Immature natural killer cell (primary cell): ENCODE results near the gene CNTN6. TPM values are rescaled to one million over a fixed set of nuclear protein-coding genes. Genes with fewer than 3 reads are reported as not detected.

Source experiments
- DNase-seq, 3 donors: peaks; one replicate each; pipeline ENCODE4 v3.0.0; 2022; ENCODE audit warnings: mixed read lengths in 1 of 3
- H3K27ac Mint-ChIP-seq, 6 donors: one replicate each; pipeline ENCODE4 v1.8.0; 2020; ENCODE audit warnings: mixed read lengths in 6 of 6, mild to moderate bottlenecking in 5 of 6, inconsistent platforms in 4 of 6, moderate library complexity in 3 of 6
- H3K27me3 Mint-ChIP-seq, 3 donors: one replicate each; pipeline ENCODE4 v1.8.0; 2020 to 2021; ENCODE audit warnings: low read depth in 3 of 3, mild to moderate bottlenecking in 3 of 3, mixed read lengths in 3 of 3, moderate library complexity in 3 of 3, inconsistent platforms in 1 of 3
- H3K36me3 Mint-ChIP-seq, 3 donors: one replicate each; pipeline ENCODE4 v1.8.0; 2020; ENCODE audit warnings: mixed read lengths in 3 of 3, inconsistent platforms in 2 of 3, mild to moderate bottlenecking in 2 of 3
- H3K4me1 Mint-ChIP-seq, 2 donors: one replicate each; pipeline ENCODE4 v1.8.0; 2020; ENCODE audit warnings: inconsistent platforms in 2 of 2, mild to moderate bottlenecking in 2 of 2, mixed read lengths in 2 of 2, moderate library complexity in 1 of 2
- H3K4me3 Mint-ChIP-seq, 5 donors: one replicate each; pipeline ENCODE4 v1.8.0; 2020; ENCODE audit warnings: mild to moderate bottlenecking in 5 of 5, mixed read lengths in 5 of 5, inconsistent platforms in 3 of 5, moderate library complexity in 3 of 5
- H3K9me3 Mint-ChIP-seq, 6 donors: one replicate each; pipeline ENCODE4 v1.8.0; 2020; ENCODE audit warnings: mild to moderate bottlenecking in 6 of 6, mixed read lengths in 6 of 6, inconsistent platforms in 4 of 6, moderate library complexity in 3 of 6
- polyA plus RNA-seq, 3 donors: library from polyadenylated mRNA; unstranded; fragments of 300-500 nt; fragmentation: Illumina TruSeq; gene quantifications; one replicate each; pipeline ENCODE4 v1.2.3, GENCODE V29; 2021

CNTN6 gene
- polyA plus RNA-seq, 3 donors from 2014 or later, result not detected

DNA sequence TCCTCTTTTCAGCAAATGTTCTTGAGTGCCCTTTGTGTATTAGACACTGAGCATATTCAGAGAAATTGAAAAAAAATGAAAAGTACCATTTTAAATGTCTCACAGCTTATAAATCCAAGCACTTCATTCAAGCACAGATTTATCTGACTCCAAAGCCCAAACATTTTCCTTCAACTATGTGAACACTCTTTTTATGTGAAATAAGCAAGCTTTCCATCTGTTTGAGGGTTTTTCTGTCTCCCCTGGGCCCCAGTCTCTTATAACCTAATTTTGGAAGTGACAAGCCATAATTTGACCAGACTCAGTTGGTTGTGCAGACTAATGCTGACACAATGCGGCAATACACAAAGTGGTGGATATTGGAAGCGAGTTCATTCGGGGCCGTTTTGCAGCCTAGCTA is 170.3 kb downstream of the CNTN6 start:
- DNase-seq, result no peak
- H3K4me1 Mint-ChIP-seq, result no peaks in the 10 kb centered on the region
- H3K4me3 Mint-ChIP-seq, result no peak overlapping the region
- H3K27ac Mint-ChIP-seq, result no peak overlapping the region
- peaks cover 0 to 1% (median 0%) of the 10 kb centered on the region in 3 donors for H3K27me3 Mint-ChIP-seq
- H3K36me3 Mint-ChIP-seq, result no peaks in the 10 kb centered on the region
- H3K9me3 Mint-ChIP-seq, result peaks cover 17 to 55% (median 22%) of the 10 kb centered on the region in 6 donors

DNA sequence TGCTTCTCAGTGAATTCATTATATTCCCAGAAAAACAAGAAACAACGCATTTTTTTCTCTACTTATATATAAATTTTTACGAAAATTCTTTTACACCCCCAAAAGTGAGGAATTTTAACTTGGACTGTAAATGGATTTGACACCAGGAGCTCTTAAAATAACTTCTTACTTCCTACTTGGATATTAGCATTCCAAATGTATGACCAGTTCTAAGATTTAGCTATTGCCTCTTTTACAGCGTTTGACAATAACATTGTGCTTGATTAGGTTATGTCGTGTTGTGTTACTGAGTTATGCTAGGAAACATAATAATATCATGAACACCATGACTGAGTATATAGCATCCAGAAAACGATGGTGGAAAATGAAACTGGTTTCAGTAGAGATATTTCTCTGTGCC is 177.0 kb downstream of the CNTN6 start:
- Mint-ChIP-seq H3K9me3 (peaks cover 14 to 70% (median 20%) of the 10 kb centered on the region in 6 donors), H3K27me3 (peaks cover 0 to 2% (median 0%) of the 10 kb centered on the region in 3 donors), H3K36me3 (peaks cover 0 to 4% (median 0%) of the 10 kb centered on the region in 3 donors), H3K4me3 (no peak overlapping the region), H3K27ac (no peak overlapping the region), H3K4me1 (no peaks in the 10 kb centered on the region)
- DNase-seq, result no peak

DNA sequence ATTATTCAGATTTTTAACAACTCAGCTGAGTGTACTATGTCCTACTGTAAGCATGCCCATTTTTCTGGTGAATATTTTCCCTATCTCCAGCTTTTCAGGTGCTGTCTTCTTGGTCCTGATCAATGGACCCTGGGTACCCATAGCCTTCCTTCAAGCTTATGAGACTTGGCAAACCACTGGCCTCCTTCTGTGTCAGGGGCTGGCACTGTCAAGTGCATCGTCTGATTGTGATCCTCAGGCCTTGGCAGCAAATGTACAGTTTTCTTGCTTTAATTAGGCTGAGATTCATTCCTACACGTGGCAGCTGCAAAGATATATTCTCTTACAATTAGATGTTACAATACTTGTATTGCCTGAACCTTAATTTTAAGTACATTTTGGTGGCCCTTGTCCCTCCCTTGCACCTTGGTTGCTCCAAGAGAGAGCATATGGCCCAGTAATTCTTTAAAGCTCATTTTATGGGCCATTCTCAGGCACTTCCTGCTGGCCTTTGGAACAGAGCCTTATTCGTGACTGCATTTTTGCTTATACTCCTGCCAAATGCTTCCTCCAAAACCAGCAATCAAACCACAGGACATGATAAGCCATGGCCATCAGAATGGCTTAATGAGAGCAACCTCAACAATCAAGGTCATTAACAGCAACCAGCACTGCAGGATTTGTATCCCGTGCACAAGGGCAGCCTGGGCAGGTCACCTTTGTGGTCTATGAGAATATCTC is 179.9 kb downstream of the CNTN6 start:
- Mint-ChIP-seq H3K27me3 (peaks cover 0 to 2% (median 0%) of the 10 kb centered on the region in 3 donors), H3K4me3 (no peak overlapping the region), H3K9me3 (peaks cover 6 to 67% (median 13%) of the 10 kb centered on the region in 6 donors), H3K4me1 (no peaks in the 10 kb centered on the region), H3K36me3 (peaks cover 0 to 4% (median 0%) of the 10 kb centered on the region in 3 donors), H3K27ac (no peak overlapping the region)
- DNase-seq, result no peak

DNA sequence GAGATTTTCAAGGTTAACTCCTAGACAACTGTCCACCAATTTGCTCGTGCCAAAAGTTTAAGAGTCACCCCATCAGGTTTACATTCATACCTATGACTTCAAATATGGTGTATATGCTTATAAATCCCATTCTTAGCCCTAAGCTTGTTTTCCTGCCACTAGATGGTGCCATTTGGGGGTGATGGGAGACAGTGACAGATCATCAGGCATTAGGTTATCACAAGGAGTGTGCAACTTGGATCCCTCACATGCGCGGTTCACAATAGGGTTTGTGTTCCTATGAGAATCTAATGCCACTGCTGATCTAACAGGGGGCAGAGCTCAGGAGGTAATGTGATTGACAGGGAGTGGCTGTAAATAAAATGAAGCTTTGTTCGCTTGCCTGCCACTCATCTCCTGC is 182.7 kb downstream of the CNTN6 start:
- Mint-ChIP-seq H3K4me3 (no peak overlapping the region), H3K4me1 (no peaks in the 10 kb centered on the region), H3K36me3 (peaks cover 0 to 4% (median 0%) of the 10 kb centered on the region in 3 donors), H3K27ac (no peak overlapping the region), H3K27me3 (peaks cover 0 to 2% (median 0%) of the 10 kb centered on the region in 3 donors), H3K9me3 (peaks cover 2 to 68% (median 17%) of the 10 kb centered on the region in 6 donors)
- DNase-seq, result no peak

DNA sequence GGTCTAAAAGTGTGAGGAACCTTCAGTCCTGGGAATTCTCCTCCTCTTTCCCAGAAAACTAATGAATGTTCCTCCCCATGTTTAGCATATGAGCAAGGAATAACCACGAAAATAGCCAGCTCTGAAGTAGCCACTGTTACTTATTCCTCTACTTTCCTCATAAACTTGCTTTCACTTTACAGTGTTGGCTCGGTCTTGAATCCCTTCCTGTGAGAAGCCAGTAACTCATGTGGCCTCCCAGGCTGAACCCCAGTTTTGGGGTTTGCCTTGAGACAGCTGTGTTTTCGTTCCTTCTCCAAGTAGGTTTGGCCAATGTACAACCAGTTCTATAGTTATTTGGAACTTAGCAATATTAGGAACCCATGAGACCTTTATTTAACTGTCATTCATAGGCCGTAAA is 195.0 kb downstream of the CNTN6 start:
- Mint-ChIP-seq H3K4me1 (no peaks in the 10 kb centered on the region), H3K4me3 (no peak overlapping the region), H3K9me3 (peaks cover 17 to 47% (median 36%) of the 10 kb centered on the region in 6 donors), H3K36me3 (no peaks in the 10 kb centered on the region), H3K27me3 (peaks cover 0 to 4% (median 0%) of the 10 kb centered on the region in 3 donors), H3K27ac (no peak overlapping the region)
- DNase-seq, result no peak

DNA sequence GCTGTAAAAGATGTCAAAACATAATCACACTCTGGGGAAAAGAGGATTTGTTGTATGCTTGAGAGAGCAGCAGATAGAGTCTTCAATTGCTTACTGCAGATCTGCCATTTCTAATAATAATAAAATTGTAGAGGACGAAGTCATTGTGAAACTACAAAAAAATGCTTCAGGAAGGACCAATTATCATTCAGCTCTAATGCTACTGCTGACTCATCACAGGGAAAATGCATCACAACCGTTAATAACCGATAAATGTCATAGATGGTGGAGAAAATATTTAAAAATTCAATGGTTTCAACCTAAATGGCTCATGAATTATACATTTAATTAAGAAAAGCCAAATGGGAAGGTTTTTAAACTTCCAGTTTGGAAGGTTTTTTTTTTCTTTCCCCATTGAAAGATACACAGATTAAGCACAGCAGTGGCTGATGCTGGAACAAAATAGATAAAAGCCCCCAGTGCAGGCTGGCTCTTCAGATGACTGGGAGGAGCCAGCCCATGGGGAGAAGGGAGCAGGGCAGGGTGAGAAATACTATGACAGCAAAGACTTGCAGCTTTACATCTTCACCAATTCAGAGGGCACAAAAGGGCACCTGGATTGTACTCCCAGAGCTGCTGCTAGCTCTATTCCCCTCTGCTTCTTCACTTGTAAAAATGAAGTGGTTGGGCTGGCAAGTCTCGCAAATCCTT is 196.1 kb downstream of the CNTN6 start:
- Mint-ChIP-seq H3K27ac (no peak overlapping the region), H3K9me3 (peaks cover 19 to 56% (median 40%) of the 10 kb centered on the region in 6 donors), H3K4me3 (no peak overlapping the region), H3K36me3 (no peaks in the 10 kb centered on the region), H3K27me3 (peaks cover 0 to 2% (median 0%) of the 10 kb centered on the region in 3 donors), H3K4me1 (no peaks in the 10 kb centered on the region)
- DNase-seq, result no peak

DNA sequence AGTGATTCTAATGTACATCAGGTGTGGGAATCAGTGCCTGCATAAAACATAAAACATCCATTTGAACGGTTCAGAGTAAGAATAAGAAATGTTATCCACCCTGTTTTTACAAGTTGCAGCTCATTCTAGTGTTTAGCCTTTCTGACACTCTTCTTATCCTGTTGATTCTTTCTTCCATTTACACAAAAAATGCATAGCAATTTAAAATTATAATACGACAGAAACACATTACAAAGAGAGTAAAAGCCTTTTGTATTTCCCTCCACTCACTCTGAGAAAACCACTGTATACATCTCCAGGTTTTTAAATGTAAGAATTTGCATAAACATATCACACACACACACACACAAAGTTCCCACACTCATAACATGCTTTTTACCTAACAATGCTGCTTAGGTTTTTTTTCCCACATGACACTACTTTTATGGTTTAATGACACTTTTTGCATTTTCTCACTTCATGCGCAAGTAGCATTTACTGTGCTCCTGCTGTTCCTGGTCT is 199.8 kb downstream of the CNTN6 start:
- DNase-seq, result no peak
- no peak overlapping the region for H3K4me3 Mint-ChIP-seq
- no peak overlapping the region for H3K27ac Mint-ChIP-seq
- H3K9me3 Mint-ChIP-seq, result peaks cover 11 to 52% (median 30%) of the 10 kb centered on the region in 6 donors
- peaks cover 0 to 2% (median 0%) of the 10 kb centered on the region in 3 donors for H3K27me3 Mint-ChIP-seq
- H3K4me1 Mint-ChIP-seq, result no peaks in the 10 kb centered on the region
- no peaks in the 10 kb centered on the region for H3K36me3 Mint-ChIP-seq

DNA sequence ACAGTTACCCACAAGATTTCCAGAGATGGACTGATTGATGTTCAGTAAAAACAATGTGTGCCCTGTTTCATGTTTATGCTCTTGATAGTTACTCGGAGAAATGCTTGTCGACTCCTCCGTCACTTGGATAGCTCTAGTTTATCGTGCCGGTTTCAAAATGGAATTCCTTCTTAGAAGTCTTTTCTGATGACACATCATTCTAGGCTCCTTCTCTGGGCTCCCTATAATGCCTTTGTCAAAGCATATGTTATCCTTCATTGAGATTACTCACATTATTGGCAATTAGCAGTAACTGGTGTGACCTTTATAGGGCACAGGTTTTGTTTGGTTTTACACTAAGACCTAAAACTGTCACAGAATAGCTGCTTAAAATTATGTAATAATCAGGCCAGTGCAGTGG is 201.8 kb downstream of the CNTN6 start:
- Mint-ChIP-seq H3K9me3 (peaks cover 11 to 44% (median 26%) of the 10 kb centered on the region in 6 donors), H3K27me3 (peaks cover 0 to 2% (median 0%) of the 10 kb centered on the region in 3 donors), H3K4me3 (no peak overlapping the region), H3K27ac (no peak overlapping the region), H3K36me3 (no peaks in the 10 kb centered on the region), H3K4me1 (no peaks in the 10 kb centered on the region)
- no peak for DNase-seq

DNA sequence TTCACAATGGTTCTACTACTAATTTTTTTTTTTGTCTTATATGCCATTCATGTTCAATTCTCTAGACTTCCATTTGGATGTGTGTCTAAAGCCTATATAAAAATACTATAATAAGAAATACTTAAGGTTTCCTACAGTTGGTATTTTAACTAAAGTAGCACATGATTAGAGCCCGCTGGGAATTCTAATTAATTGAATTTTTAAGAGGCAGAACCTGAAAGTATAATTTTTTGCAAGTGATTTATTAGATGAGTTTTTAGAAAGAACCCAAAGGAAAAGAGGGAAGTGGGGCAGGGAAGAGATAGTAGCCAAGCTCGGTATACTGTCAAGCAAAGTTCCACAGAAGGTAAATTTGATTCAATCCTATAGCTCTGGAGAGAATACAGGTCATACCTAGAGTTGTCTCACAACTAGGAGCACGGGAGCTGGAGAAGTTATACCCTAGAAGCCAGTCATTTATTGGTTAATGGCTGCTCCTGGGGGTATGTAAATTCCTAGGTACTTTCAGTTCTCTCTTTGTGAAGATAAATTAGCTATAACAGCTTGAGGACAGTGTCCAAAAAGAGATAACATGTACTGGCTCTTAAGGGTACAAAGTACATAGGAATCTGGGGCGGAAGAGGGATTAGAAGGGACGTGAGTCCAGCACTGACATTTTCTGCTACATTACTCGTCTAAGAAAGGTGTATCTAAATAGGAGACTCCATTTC is 225.6 kb downstream of the CNTN6 start:
- H3K4me3 Mint-ChIP-seq, result no peak overlapping the region
- no peak for DNase-seq
- peaks cover 4 to 25% (median 14%) of the 10 kb centered on the region in 6 donors for H3K9me3 Mint-ChIP-seq
- H3K27me3 Mint-ChIP-seq, result no peaks in the 10 kb centered on the region
- H3K27ac Mint-ChIP-seq, result no peak overlapping the region
- no peaks in the 10 kb centered on the region for H3K36me3 Mint-ChIP-seq
- H3K4me1 Mint-ChIP-seq, result no peaks in the 10 kb centered on the region

DNA sequence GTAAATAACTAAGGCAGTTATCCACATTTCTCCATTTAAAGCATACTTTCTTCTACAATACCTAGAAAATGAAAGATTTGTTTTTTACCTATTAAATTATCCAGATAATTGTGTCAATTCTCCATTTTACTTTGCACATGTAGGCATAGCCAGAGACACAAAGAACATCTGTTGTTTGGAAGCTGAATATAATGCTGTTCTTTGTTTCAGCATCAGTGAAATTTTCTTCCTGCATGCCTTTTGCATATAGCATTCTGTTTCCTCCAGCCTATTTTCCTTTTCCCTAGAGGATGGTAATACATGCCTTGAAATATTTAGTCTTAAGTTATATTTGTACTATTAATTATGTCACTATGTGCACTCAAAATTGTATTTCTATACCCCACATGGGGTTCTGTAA is 233.7 kb downstream of the CNTN6 start:
- Mint-ChIP-seq H3K4me1 (no peaks in the 10 kb centered on the region), H3K9me3 (peaks cover 0 to 48% (median 24%) of the 10 kb centered on the region in 6 donors), H3K36me3 (no peaks in the 10 kb centered on the region), H3K27ac (no peak overlapping the region), H3K4me3 (no peak overlapping the region), H3K27me3 (no peaks in the 10 kb centered on the region)
- DNase-seq, result no peak

DNA sequence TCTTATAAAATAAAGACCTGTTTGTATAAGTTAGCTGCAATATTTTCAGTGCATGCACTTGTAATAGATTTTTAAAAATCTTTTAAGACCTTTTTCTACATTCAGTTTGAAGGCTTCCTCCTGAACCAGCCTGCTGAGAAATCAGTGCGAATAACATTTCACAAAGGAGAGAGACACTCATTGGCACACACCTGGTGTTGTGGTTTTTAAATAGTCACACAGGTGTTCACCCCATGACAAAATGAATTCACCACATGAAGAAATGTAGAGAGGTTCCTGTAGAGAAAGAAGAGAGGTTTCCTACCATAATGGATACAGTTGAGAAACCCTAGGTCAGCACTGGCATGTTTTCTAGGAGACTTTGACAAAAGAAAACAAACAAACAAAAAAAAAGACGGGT is 237.3 kb downstream of the CNTN6 start:
- H3K4me3 Mint-ChIP-seq, result no peak overlapping the region
- no peaks in the 10 kb centered on the region for H3K4me1 Mint-ChIP-seq
- H3K36me3 Mint-ChIP-seq, result no peaks in the 10 kb centered on the region
- H3K27me3 Mint-ChIP-seq, result peaks cover 0 to 2% (median 0%) of the 10 kb centered on the region in 3 donors
- H3K27ac Mint-ChIP-seq, result no peak overlapping the region
- H3K9me3 Mint-ChIP-seq, result peaks cover 0 to 69% (median 23%) of the 10 kb centered on the region in 6 donors
- no peak for DNase-seq

DNA sequence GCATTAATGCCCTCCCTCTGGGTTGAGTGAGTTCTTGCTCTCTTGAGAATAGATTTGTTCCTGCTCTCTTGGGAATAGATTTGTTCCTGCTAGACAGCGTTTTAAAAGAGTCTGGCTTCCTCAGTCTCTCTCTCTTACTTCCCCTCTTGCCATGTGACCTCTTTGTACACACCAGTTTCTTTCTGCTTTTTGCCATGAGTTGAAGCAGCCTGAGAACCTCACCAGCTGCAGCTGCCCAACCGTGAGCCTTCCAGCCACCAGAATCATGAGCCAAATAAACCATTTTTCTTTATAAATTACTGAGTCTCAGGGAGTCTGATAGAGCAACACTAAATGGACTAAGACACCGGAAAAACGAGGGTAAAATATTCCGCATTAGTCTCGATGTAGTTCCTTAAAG is 253.6 kb downstream of the CNTN6 start:
- Mint-ChIP-seq H3K4me3 (no peak overlapping the region), H3K9me3 (peaks cover 3 to 60% (median 17%) of the 10 kb centered on the region in 6 donors), H3K27ac (no peak overlapping the region)

DNA sequence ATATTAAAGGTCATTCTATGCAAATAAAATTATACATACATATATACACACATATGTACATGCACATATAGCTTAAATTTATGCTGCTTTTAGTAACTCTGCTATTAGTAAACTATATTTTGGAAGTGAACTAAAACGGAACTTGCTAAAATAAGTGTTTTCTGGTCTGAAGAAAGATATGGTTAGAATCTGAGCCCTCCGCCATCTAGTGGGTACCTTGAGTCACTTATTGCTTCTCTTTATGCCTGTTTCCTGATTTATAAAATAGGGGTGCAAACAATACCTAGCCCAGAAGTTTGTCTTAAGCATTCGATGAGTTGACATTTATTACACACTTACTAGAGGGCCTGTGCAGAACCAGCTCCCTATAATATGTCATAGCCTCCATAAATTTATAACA is 255.7 kb downstream of the CNTN6 start:
- no peak overlapping the region for H3K27ac Mint-ChIP-seq
- H3K27me3 Mint-ChIP-seq, result peaks cover 0 to 4% (median 1%) of the 10 kb centered on the region in 3 donors
- DNase-seq, result no peak
- H3K4me3 Mint-ChIP-seq, result no peak overlapping the region
- no peaks in the 10 kb centered on the region for H3K4me1 Mint-ChIP-seq
- peaks cover 0 to 45% (median 15%) of the 10 kb centered on the region in 6 donors for H3K9me3 Mint-ChIP-seq
- H3K36me3 Mint-ChIP-seq, result no peaks in the 10 kb centered on the region

More for the DNA sequence above, 253.6 kb downstream of the CNTN6 start:
- Mint-ChIP-seq H3K36me3 (no peaks in the 10 kb centered on the region), H3K27me3 (peaks cover 0 to 4% (median 1%) of the 10 kb centered on the region in 3 donors), H3K4me1 (no peaks in the 10 kb centered on the region)
- no peak for DNase-seq
